GM06990 (cell line): Measurements from ENCODE around the gene SPIN1.

ENCODE experiments used
- DNase-seq: peaks from one replicate; pipeline ENCODE4 v3.0.0-alpha.2; 2011; ENCODE audit not compliant: insufficient read length; ENCODE audit errors: extremely low read depth
- H3K27me3 ChIP-seq: replicated peaks from 2 replicates; pipeline ENCODE4 v1.6.0; 2011; ENCODE audit warnings: low read length; ENCODE audit not compliant: control insufficient read depth, insufficient read depth
- H3K36me3 ChIP-seq: 2 replicates; pipeline ENCODE4 v1.5.1; 2011; ENCODE audit warnings: low read length; ENCODE audit not compliant: control insufficient read depth, insufficient read depth
- H3K4me3 ChIP-seq: replicated peaks from 2 replicates; pipeline ENCODE4 v1.5.1; 2011; ENCODE audit warnings: low read depth, mild to moderate bottlenecking, control low read depth, low read length
- CTCF ChIP-seq: IDR thresholded peaks from 2 replicates; pipeline ENCODE4 v1.5.1; 2011; ENCODE audit warnings: low read length, control low read depth, mild to moderate bottlenecking, inconsistent platforms; ENCODE audit not compliant: insufficient read depth, poor library complexity, severe bottlenecking

SPIN1 gene

GRCh38 chr9:88468226-88468625 is 80.0 kb downstream of the SPIN1 start:
- Histone ChIP-seq H3K4me3 (no peak overlapping the region), H3K27me3 (no peaks in the 10 kb centered on the region), H3K36me3 (no peaks in the 10 kb centered on the region)
- DNase-seq: no peak
- no peak for TF ChIP-seq CTCF

- no peak for TF ChIP-seq CTCF
- no peaks in the 10 kb centered on the region for H3K36me3 ChIP-seq
- no peak overlapping the region for H3K4me3 ChIP-seq
- no peaks in the 10 kb centered on the region for H3K27me3 ChIP-seq
- no peak for DNase-seq
Measured at GRCh38 chr9:88476491-88477271, 88.4 kb downstream of the SPIN1 start.

- no peak for TF ChIP-seq CTCF
- Histone ChIP-seq H3K4me3 (no peak overlapping the region), H3K27me3 (no peaks in the 10 kb centered on the region), H3K36me3 (no peaks in the 10 kb centered on the region)
- DNase-seq: no peak
Measured at GRCh38 chr9:88477300-88477751, 89.1 kb downstream of the SPIN1 start.

GRCh38 chr9:88478246-88478645 is 90.0 kb downstream of the SPIN1 start:
- Histone ChIP-seq H3K27me3 (no peaks in the 10 kb centered on the region), H3K36me3 (no peaks in the 10 kb centered on the region), H3K4me3 (no peak overlapping the region)
- no peak for DNase-seq
- TF ChIP-seq CTCF: no peak

GRCh38 chr9:88481933-88482332 is 93.7 kb downstream of the SPIN1 start:
- Histone ChIP-seq H3K36me3 (no peaks in the 10 kb centered on the region), H3K27me3 (no peaks in the 10 kb centered on the region), H3K4me3 (no peak overlapping the region)
- TF ChIP-seq CTCF: no peak
- no peak for DNase-seq

- no peak for DNase-seq
- H3K36me3 ChIP-seq: no peaks in the 10 kb centered on the region
- no peak overlapping the region for H3K4me3 ChIP-seq
- TF ChIP-seq CTCF: no peak
- no peaks in the 10 kb centered on the region for H3K27me3 ChIP-seq
Measured at GRCh38 chr9:88488166-88488565, 99.9 kb downstream of the SPIN1 start.
